SW 1271 (cell line): Measurements from ENCODE around the gene ALPL.

ENCODE experiments used
- DNase-seq, 2 experiments: peaks; one replicate each; lab custom pipeline; 2025; lab: John Stamatoyannopoulos, UW

The ALPL gene

GRCh38 chr1:21618561-21619374 is 109.5 kb downstream of the ALPL start:
- DNase-seq, result no peak

GRCh38 chr1:21619375-21619947 is 110.2 kb downstream of the ALPL start:
- DNase-seq, result no peak

- no peak for DNase-seq
These were observed 110.8 kb downstream of the ALPL start for GRCh38 chr1:21620011-21620410.

- DNase-seq, result no peak
These were observed 111.3 kb downstream of the ALPL start for GRCh38 chr1:21620496-21620895.

GRCh38 chr1:21621051-21621450 is 111.8 kb downstream of the ALPL start:
- no peak for DNase-seq

- DNase-seq, result no peak
These were observed 112.7 kb downstream of the ALPL start for GRCh38 chr1:21621761-21622436.

- DNase-seq, result no peak
These were observed 113.5 kb downstream of the ALPL start for GRCh38 chr1:21622466-21623315.

GRCh38 chr1:21623410-21623961 is 114.3 kb downstream of the ALPL start:
- DNase-seq, result no peak

GRCh38 chr1:21624571-21625389 is 115.6 kb downstream of the ALPL start:
- DNase-seq, result no peak

- no peak for DNase-seq
These were observed 116.4 kb downstream of the ALPL start for GRCh38 chr1:21625390-21626190.

- DNase-seq, result no peak
These were observed 117.7 kb downstream of the ALPL start for GRCh38 chr1:21626921-21627339.
